Amniotic stem cell (primary cell): ENCODE data around the gene METTL22.

Experiments used
- DNase-seq: peaks from one replicate; lab custom pipeline; 2025; lab: John Stamatoyannopoulos, UW

The METTL22 gene, protein sequence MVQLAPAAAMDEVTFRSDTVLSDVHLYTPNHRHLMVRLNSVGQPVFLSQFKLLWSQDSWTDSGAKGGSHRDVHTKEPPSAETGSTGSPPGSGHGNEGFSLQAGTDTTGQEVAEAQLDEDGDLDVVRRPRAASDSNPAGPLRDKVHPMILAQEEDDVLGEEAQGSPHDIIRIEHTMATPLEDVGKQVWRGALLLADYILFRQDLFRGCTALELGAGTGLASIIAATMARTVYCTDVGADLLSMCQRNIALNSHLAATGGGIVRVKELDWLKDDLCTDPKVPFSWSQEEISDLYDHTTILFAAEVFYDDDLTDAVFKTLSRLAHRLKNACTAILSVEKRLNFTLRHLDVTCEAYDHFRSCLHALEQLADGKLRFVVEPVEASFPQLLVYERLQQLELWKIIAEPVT

DNA sequence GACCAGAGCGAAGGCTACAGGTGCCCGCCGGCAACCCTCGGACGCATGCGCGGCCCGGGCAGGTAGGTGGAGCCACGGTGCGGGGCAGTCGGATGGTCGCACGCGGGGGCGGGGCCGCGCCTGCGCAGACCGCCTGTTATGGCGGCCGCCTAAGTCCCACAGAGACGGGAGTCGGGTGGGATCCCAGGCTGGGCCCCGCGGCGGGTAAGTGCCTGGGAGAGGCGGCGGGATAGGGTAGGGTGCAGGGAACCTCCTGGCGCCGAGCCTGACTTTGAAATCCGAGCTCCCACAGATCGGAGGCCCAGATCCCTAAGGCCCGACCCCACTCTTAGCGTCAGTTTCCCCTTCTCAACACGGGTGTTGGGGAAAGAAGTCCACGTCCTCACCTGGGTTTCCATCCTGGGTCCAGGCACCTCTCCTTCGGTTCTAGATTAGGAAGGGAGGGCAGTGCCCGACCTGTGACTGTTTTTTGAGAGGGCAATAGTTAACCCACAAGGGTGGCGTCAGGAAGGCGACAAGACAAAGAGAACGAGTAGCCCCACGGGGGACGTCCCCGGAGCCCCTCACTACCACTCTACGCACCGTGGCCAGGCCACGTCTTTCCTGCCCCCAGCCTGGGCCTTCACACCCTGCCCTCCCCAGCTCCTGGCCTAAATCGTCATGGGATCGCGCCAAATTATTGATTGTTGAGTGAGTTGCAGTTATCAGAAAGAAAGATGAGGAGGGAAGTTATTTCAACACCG lies at the start of gene METTL22:
TSS of gene METTL22 (plus strand) at position 127 of the 743 bp plus-strand sequence. CDS start 3,968 bp downstream, outside the sequence.
- peak; percentile 66 for DNase-seq

DNA sequence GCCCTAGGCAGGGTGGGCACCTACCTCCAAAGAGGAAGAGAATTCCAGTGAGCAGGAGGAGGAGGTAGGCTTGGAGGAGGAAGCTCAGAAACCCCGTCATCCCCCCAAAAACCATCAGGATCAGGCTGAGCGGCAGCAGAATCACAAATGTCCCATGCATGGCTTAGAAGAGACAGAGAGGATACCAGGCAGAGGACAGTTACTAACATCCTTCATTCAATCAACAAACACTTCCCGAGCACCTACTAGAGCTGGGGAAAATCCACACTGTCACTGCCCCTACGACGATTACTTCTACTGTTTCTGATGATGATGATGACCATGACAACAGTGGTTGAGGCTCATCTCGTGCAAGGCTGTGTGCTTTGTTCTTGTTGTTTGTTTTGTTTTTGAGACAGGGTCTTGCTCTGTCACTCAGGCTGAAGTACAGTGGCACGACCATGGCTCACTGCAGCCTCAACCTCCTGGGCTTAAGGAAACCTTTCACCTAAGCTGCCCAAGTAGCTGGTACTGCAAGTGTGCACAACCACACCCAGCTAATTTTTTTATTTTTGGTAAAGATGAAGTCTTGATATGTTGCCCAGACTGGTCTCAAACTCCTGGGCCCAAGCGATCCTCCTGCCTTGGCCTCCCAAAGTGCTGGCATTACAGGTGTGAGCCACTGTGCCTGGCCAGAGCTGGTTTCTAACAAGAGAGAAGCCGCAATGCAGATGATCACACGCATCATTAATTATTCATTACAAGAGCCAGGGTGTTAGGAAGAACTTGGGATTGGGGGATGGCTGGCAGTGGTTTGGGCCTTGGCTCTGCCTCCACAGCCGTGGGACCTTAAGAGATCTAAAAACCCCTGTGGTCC lies 49.2 kb upstream of the METTL22 start:
- DNase-seq: no peak

DNA sequence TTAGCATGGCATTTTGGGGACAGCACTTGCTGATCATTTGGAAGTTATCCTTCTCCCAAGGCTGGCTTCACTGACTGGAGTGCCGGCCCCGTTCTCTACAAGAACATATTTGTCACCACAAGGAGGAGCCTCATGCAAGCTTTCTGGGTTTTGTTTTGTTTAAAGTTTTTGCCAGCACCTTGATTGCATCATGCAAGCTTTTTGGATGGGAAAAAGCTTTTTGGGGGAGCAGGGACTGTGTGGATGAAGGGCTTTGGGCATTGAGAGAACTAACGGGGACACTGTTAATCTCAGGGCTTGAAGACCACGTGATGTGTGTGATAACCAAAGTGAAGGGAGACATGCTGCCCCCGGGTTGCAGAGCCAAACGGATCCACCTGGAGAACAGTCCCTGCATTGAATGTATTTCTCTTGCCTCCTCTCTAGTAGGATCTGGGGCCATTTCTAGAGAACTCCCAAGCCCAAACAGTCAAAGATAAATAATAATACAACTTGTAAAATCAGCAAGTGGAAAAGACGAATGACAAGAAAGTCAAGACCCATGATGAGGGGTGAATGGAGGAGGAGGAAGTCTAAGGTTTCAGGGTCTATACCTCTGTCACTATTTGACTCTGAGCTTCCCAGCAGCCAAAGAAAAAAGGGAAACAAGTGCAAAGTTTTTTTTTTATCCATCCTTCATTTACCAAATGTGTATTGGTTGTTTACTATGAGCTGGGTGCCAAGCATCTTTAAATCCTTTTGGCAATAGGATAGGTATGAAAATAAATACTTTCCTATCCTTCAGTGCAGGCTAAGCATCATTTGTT lies 48.4 kb upstream of the METTL22 start:
- DNase-seq: no peak

DNA sequence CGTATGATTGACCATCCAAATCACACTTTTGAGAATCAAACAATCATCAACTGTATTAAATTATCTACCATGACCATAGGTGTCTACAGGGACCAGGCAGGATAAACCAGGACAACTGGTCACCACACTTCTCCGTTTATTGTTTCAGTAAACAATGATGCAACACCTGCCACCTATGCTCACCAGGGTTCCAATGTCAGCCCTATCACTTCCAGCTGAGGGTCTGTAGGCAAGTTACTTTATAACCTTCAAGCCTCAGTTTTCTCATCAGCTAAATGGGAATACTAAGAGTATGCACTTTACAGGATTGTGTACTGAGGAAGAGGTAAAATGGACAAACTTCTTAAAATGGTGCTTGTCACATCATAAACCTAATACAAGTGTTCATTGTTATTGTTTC lies 46.1 kb upstream of the METTL22 start:
- DNase-seq: no peak

DNA sequence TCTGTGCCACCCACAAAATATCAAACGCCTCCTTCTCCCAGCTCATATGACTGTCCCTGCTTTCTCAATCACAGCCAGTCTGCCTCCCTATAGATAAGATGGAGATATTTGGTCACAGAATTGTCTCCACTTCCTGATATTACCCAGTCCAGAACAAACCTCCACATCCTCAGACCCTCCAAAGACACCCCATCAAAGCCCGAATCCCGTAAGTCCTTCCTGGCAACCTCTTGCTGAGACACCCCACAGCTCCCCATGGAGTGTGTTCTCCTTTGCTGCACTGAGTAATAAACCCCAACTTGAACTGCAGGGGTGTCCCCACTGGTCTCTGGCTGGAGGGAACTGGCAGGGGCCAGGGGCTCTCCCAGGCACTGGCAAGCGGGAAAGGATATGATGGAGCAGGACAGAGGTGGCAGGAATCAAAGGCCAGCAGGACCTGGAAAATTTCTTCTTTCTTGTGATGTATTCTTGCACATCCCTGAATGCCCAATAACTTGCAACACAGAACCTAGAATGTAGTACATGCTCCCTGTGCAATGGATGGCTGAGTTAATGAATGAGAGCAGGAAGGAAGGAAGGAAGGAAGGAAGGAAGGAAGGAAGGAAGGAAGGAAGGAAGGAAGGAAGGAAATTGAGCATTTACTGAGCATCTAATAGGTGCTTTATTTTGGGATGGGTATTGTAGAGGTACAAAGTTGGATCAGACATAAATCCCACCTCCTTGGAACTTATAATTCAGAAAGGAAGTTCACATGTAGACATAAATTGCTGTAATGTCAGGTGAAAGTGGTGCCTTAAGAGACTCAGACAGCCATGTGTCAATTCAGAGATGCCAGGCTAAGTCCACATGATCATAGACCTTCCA lies 45.1 kb upstream of the METTL22 start:
- DNase-seq: no peak

DNA sequence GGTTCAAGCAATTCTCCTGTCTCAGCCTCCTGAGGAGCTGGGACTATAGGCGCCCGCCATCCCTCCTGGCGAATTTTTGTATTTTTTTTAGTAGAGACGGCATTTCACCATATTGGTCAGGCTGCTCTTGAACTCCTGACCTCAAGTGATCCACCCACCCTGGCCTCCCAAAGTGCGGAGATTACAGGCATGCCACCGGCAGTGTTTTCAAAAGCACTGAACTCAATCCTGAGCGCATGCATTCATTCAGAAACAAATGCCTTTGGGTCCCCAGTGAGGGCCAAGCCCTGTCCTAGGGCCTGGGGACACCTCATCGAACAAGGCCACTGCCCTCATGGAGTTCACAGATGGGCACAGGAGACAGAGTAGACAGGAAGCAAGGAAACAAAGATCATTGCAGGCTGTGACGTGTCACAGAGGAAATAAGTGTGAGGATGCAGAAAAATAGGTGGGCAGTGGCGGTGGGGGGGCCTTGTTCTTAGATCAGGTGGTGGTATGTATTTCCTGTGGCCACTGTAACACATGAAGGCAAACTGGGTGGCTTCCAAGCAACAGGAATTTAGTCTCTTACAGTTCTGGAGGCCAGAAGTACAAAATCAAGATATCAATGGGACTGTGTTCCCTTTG lies 43.7 kb upstream of the METTL22 start:
- no peak for DNase-seq

DNA sequence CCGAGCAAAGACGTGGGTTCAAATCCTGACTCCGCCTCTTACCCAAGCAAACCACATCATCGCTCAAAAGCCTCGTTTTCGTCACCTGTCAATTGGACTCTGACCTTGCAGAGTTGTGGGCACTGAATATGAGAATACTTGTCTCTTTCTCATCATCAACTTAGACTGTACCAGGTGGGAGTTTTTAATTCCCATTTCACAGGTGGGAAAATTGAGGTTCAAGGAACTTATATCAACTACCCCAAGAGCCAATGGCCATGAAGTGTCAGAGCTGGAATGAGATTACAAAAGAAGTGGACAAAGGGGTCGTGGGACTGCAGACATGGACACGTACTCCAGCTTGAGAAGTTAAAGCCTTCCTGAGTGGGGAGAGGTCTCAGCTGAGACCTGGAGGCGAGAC lies 41.9 kb upstream of the METTL22 start:
- DNase-seq: no peak

DNA sequence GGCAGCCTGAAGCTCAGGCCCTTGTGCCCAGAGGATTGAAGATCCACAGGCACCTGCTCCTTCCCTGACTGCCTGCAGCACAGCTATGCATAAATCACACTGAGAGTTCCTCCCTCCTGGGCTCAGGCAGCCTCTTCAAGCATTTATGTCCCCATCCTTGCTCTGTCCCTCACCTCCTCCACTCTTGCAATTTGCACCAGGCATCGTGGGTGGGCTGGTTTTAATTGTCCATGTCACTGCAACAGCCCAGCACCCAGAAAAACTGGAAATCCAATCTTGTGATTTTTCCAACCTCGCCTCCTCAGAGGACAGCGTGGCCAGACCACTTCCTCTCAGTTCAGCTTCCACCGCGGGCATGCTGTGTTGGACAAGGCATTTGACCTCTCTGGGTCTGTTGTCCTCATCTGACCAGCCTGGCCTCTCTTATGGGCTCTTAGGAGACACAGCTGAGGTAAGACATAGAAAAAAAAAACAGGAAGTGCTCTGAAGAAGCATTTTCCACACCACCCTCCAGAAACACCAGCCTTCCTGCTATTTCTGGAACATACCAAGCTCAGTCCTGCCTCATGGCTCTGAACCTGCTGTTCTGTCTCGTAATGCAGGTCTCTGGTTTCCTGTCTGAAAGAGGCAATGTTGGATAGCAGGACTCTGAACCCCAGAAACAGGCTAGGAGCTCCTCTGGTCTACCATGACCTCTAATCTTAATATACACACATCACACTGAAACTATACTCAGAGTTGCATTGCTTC lies 39.5 kb upstream of the METTL22 start:
- no peak for DNase-seq

DNA sequence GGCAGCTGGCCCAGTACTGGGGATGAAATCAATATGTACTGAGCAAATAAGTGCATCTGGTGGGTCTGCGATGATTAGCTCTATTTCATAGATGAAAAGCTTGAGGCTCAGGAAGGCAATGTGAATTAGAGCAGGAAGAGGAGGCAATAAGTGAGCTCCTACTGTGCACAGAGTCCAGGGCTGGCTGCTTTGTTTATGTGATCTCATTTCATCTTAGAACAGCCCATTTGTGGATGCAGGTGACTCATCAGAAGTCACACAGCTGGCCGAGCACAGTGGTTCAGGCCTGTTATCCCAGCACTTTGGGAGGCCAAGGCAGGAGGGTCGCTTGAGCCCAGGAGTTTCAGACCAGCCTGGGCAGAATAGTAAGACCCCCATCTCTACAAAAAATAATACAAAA lies 38.3 kb upstream of the METTL22 start:
- DNase-seq: no peak

DNA sequence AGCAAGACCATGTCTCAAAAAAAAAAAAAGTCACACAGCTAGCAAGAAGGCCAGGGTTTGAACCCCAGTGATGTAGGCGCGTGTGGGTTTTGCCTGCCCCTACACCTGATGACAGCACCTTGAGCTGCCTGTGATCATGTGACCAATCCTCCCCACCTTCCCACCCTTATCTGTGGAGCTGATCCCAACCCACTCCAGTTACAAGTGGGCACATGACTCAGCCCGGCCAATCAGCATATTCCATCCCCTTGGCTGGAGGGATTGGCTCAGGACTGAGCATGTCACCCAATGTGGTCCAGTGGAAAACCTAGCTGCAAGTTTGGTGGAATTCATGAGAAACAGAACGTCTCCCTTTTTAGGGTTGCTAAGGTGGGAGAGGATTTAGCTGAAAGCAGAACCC lies 37.8 kb upstream of the METTL22 start:
- no peak for DNase-seq

DNA sequence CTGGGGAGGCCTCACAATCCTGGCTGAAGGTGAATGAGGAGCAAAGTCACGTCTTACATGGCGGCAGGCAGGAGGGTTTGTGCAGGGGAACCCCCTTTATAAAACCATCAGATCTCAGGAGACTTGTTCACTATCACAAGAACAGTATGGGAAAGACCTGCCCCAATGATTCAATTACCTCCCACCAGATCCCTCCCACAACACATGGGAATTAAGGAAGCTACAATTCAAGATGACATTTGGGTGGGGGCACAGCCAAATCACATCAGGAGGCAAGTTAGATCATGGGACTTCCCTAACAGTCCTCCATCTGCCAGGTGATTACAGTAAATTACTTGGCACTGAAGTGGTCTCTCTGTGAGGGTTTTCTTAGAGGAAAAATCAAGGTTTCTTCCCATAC lies 36.5 kb upstream of the METTL22 start:
- DNase-seq: no peak

DNA sequence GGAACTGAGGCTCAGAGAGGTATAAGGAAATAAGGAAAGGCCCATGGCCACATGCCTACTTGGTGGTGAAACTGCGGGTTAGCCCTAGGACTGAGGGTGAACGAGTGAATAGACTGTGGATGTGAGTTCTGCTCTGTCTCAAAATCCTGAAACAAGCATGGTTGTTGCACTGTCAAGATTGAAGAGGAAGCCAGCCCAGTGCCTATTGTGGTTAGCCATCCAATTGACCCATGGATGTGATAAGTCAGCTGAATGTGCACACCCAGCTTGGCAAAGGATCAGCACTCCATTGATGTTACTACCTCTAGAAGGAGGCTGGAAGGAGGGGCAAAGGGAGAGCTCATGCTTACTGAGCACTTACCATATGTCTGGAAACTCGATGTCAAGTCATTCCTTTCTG lies 35.6 kb upstream of the METTL22 start:
- no peak for DNase-seq

DNA sequence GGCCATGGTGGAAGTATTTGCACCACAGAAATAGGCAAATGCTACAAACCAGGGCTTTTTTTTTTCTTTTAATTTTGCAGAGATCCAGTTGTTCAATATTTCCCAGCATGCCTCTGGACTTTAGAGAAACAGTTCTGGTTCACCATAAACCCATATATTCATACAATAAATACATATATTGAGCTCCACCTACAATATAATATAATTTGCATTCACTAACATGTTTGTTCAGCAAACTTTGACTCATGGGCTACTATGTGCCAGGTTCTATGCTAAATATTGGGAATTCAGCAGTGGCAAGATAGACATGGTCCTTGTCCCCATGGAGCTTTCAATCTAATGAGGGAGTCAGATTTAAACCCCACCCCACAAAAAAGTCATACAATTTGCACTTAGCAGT lies 34.4 kb upstream of the METTL22 start:
- DNase-seq: no peak

DNA sequence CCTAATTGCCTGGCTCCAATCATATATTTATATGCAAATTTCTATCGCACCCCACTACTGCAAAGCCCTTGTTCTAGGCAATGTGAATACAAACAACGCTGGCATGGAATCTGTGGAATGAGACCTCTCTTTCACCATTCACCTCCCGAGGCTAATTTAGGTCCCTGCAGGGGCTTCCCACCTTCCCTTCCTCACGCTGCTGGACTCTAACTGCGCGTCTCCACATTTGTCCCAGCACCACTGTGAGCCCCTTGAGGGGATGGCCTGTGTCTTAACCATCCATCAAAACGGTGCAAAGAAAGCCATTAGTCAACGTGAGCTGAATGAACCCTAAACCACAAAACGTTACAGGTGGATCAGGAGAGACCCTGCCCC lies 32.8 kb upstream of the METTL22 start:
- DNase-seq: no peak

DNA sequence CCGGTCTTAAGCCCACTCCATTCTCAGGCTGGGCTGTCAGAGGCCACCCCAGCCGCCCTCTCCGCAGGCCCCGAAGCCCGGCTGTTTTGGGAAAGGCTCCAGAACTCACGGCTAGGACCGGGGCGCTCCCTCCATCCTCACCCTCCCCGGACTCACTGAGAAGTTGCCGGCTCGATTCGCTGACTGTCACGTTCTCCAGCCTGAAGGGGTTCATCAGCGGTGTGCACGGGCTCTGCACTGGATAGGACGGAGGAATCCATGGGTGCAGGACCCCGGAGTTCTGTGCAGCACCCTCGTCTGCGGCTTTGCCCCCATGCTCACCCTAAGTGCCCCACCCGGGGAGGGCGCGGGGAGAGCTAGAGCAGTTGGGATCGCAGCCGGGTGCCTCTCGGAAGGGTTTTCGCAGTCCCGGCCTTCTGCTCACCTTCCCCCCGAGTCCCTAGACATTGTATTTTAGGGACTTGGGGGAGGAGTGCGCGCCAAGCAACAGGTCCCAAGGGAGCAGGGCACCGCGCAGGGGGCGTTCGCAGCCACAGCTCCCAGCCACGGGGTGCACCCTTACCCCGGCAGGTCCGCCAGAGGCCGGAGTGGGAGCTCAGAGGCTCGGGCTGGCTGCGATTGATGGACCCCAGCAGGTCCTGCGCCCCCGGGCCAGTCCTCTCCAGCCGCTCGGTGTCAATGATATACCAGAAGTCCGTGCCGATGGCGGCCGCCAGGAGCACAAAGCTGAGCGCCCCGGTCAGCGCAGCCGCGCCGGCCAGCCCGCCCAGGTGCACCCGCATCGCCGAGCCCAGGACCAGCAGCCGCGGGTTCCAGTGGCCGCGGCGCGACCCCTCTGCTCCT lies 32.2 kb upstream of the METTL22 start:
- DNase-seq: no peak

DNA sequence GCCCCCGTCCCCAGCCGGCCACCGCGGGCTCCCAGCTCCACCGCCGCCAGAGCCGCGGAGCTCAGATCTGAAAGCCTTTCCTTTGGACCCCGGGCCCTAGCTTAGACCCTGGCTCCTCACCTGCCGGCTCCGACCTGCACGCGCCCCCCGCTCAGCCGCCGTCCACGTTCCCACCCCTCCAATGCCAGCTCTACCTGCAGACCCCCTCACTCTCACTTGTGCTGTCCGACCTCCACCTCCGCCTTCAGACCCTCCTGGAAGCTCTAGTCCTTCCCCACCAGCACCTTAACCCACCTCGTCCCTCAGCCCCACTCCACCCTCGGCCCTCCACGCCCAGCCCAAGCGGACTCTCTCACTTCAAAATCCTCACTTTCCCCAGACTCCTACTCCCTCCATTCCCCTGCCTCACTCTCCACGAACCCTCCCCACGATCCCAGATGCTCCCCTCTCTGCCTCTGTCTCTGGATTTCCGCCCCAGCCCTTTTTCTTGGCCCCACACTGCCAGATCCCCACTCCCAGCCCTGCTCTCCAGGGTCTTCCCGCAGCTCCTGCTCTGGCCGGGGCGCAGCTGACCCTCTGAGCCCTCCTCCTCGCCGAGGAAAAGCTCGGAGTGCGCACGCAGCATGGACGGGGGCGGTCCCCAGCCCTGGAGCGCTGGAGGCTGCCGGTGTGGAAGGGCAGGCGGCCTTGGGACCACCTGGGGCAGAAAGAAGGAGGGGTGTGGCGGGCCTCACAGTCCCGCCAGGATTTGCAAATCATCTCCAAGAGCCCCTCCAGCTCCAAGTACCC lies 31.4 kb upstream of the METTL22 start, which contains the start of gene TMEM114:
TSS of gene TMEM114 (minus strand) at position 612 of the 789 bp plus-strand sequence. CDS start 673 bp downstream, outside the sequence.
- no peak for DNase-seq

DNA sequence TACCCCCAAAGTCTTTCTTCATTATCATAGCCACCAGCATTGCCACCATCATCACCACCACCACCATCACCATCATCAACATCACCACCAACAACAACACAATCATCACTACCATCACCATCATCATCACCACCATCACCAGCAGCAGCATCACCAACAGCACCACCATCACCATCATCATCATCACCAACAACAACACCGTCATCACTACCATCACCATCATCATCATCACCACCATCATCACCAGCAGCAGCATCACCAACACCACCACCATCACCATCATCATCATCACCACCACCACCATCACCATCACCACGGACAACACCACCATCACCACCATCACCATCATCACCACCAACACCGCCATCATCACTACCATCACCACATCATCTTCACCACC lies 30.7 kb upstream of the METTL22 start:
- DNase-seq: no peak

DNA sequence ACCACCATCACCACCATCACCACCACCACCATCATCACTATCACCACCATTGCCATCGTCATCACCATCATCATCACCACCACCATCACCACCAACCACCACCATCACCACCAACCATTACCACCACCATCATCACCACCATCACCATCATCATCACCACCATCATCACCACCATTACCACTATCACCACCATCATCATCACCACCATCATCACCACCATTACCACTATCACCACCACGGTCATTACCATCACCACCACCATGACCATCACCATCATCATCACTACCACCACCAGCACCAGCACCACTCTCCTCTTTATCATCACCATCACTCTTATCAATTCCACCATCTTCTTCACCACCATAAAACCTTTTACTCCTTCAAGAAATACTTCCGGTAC lies 30.0 kb upstream of the METTL22 start:
- DNase-seq: no peak
